OCI-LY7 (cell line): ENCODE data around the gene OGA. TPM values are rescaled to one million over a fixed set of nuclear protein-coding genes. Genes with fewer than 3 reads are reported as not detected.

Experiments
- BruUV-seq: library from RNA; stranded (reverse); fragments of 400-500 nt; replicated peaks from 2 replicates; lab custom pipeline; 2021; lab: Mats Ljungman, UMichigan
- CTCF ChIA-PET: fragments of 300-600 bp; sonication (Branson Sonifier 250); formaldehyde crosslinking; loops from one replicate; lab custom pipeline; 2022; ENCODE audit warnings: antibody characterized with exemption; ENCODE audit not compliant: unreplicated experiment; lab: Charles Lee
- POLR2A ChIA-PET: fragments of 300-600 bp; sonication (Branson Sonifier 250); formaldehyde crosslinking; loops from one replicate; lab custom pipeline; 2022; ENCODE audit warnings: antibody characterized with exemption; lab: Charles Lee
- DNase-seq: peaks from one replicate; pipeline ENCODE4 v3.0.0-alpha.2; 2015; ENCODE audit warnings: low spot score
- H2AFZ ChIP-seq: fragments of 200-600 bp; sonication (generic), shearing (Covaris generic); 2 replicates; pipeline ENCODE4 v1.6.1; 2014; ENCODE audit warnings: mild to moderate bottlenecking, antibody characterized with exemption, low read length, moderate library complexity
- H3K27ac ChIP-seq: fragments of 200-600 bp; sonication (generic); 2 replicates; pipeline ENCODE4 v1.5.1; 2014; ENCODE audit warnings: mixed run types, low read depth, mild to moderate bottlenecking, moderate library complexity, low read length, inconsistent platforms; ENCODE audit not compliant: poor library complexity, severe bottlenecking
- H3K36me3 ChIP-seq: fragments of 200-600 bp; sonication (generic); 2 replicates; pipeline ENCODE4 v1.6.1; 2014; ENCODE audit warnings: mild to moderate bottlenecking, antibody characterized with exemption, low read length, moderate library complexity, mixed read lengths; ENCODE audit not compliant: insufficient read depth
- H3K4me1 ChIP-seq: fragments of 200-600 bp; sonication (generic); 2 replicates; pipeline ENCODE4 v1.5.1; 2014; ENCODE audit warnings: mild to moderate bottlenecking, low read length; ENCODE audit not compliant: insufficient read depth, poor library complexity, severe bottlenecking
- H3K4me2 ChIP-seq: fragments of 200-600 bp; sonication (generic); 2 replicates; pipeline ENCODE4 v1.6.1; 2014; ENCODE audit warnings: mild to moderate bottlenecking, low read length
- H3K4me3 ChIP-seq: fragments of 200-600 bp; sonication (generic); 2 replicates; pipeline ENCODE4 v1.5.1; 2014; ENCODE audit warnings: mild to moderate bottlenecking, low read depth, low read length; ENCODE audit not compliant: poor library complexity, severe bottlenecking
- H3K79me2 ChIP-seq: fragments of 200-600 bp; sonication (generic); 2 replicates; pipeline ENCODE4 v1.6.1; 2016; ENCODE audit warnings: low read depth, mild to moderate bottlenecking, low read length, moderate library complexity, mixed read lengths; ENCODE audit not compliant: insufficient read depth
- H3K9me2 ChIP-seq: fragments of 200-600 bp; sonication (generic); 2 replicates; pipeline ENCODE4 v1.6.1; 2016; ENCODE audit warnings: mild to moderate bottlenecking, low read length, mixed read lengths; ENCODE audit not compliant: insufficient read depth
- H3K9me3 ChIP-seq: fragments of 200-600 bp; sonication (generic); 2 replicates; pipeline ENCODE4 v1.6.1; 2014; ENCODE audit warnings: mild to moderate bottlenecking, mixed run types, low read length, mixed read lengths
- H4K20me1 ChIP-seq: fragments of 200-600 bp; sonication (generic); 2 replicates; pipeline ENCODE4 v1.6.1; 2014; ENCODE audit warnings: mild to moderate bottlenecking, antibody characterized with exemption, low read length, moderate library complexity, mixed read lengths; ENCODE audit not compliant: insufficient read depth
- CTCF ChIP-seq: fragments of 200-600 bp; sonication (generic); conservative IDR thresholded peaks from 2 replicates; pipeline ENCODE4 v1.5.1; 2014; ENCODE audit warnings: mild to moderate bottlenecking, antibody characterized with exemption, low read length, moderate library complexity, mixed read lengths
- EZH2phosphoT487 ChIP-seq: fragments of 200-600 bp; sonication (generic); IDR thresholded peaks from 2 replicates; pipeline ENCODE4 v1.6.1; 2018; ENCODE audit warnings: low read depth, borderline replicate concordance, mild to moderate bottlenecking, mixed run types, antibody characterized with exemption, low read length, moderate library complexity, mixed read lengths
- intact Hi-C: fragments of 100-400 bp; cut with micrococcal nuclease; formaldehyde crosslinking; loops from one replicate; pipeline ENCODE4 v1.10.0; 2022; ENCODE audit not compliant: unreplicated experiment
- total RNA-seq, 2 experiments: library from RNA; depleted of rRNA in 1 of 2; stranded (reverse); fragments of >200 nt in 1 of 2; shearing (Covaris generic) in 1 of 2; gene quantifications; 2 replicates each; pipeline ENCODE4 v1.2.3, GENCODE V29; 2014 to 2022

OGA gene
- total RNA-seq, 2 experiments from 2014 or later = 65.5 to 109 TPM

DNA sequence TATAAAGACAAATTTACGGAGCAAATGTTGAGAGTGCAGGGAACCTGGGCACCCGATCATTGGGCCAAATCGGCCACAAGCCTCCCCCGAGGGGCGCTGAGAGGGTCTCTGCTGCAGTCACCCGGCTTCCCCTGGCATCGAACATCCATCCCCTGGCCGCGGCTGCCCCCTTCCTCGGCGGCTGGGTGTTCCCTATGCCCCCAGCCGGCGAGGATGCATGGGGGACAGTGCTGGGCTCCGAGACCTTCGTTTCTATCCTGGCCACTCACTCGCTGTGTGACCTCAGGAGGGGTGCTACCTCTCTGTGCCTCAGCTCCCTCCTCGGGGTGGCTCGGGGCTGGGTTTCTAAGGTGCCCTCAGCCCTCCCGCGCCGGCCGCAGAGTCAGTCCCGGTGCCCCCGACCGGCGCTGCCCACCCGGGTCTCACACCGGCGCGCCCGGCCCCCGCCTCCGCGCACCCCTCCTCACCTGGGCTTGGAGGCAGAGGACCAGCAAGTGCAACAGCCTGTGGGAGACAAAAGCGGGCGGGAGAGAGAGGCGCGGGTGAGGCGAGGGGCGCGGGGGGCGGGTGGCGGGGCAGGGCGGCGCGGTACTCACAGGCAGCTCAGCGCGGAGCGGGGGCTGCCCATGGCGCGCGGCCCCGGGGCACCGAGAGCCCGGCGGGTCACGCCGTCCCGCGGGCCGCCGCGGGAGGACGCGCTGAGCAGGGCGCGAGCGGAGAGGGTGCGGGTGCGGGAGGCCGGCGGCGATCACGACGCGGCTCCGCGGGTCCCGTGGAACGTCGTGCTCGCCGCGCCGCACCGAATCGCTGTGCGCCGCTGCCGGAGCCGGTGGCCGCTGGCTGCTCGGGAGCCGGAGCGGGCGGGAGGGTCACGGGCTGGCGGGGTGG, 42.7 kb downstream of the OGA start, which contains the start of gene FGF8:
FGF8 (minus strand) TSS at position 842 of the 888 bp plus-strand sequence; CDS start at position 628, 214 bp downstream.
- no peak within 1 kb of the TSS for H3K4me2 ChIP-seq
- H3K4me3 ChIP-seq = no peak within 1 kb of the TSS
- H3K9me3 ChIP-seq = no peaks in the 10 kb centered on the region
- POLR2A ChIA-PET = no interaction called here
- no peak within 1 kb of the TSS for H2AFZ ChIP-seq
- no peaks in the 10 kb centered on the region for H4K20me1 ChIP-seq
- H3K79me2 ChIP-seq = no peaks in the 10 kb centered on the region; the same call in 1 of the 2 replicates
- no peak for TF ChIP-seq CTCF
- TF ChIP-seq EZH2phosphoT487 = no peak
- no peak within 1 kb of the TSS for H3K27ac ChIP-seq
- peaks cover 25% of the 10 kb centered on the region for H3K4me1 ChIP-seq
- CTCF ChIA-PET = no interaction called here
- intact Hi-C loops = no loop called here
- H3K36me3 ChIP-seq = peaks cover 16% of the 10 kb centered on the region; the same call in 1 of the 2 replicates
- no TSS peak for BruUV-seq
- DNase-seq = no peak
- no peaks in the 10 kb centered on the region for H3K9me2 ChIP-seq

- no peaks in the 10 kb centered on the region for H3K9me2 ChIP-seq
- no peaks in the 10 kb centered on the region for H3K9me3 ChIP-seq
- no peak overlapping the region for H2AFZ ChIP-seq
- peaks cover 10% of the 10 kb centered on the region; the same call in 1 of the 2 replicates for H3K36me3 ChIP-seq
- POLR2A ChIA-PET = no interaction called here
- DNase-seq = no peak
- H3K27ac ChIP-seq = no peak overlapping the region
- intact Hi-C loops = no loop called here
- no peaks in the 10 kb centered on the region for H3K79me2 ChIP-seq
- no peaks in the 10 kb centered on the region for H4K20me1 ChIP-seq
- H3K4me3 ChIP-seq = no peak overlapping the region
- CTCF ChIA-PET = no interaction called here
- TF ChIP-seq EZH2phosphoT487 (no peak), CTCF (no peak)
- BruUV-seq = no TSS peak
- peaks cover 18% of the 10 kb centered on the region for H3K4me1 ChIP-seq
- no peak overlapping the region for H3K4me2 ChIP-seq
Observed at GRCh38 chr10:101774589-101775272, 43.5 kb downstream of the OGA start.
